Muscle layer of colon (tissue), 2 donors: Measurements from ENCODE around the gene NBR1.
"Not testable (repeated sequence)": the region's sequence is repeated elsewhere in the genome, so short reads cannot be mapped to it uniquely, and the experiment has no call there.

ENCODE experiments used
- H3K27ac ChIP-seq: one replicate; pipeline ENCODE4 v1.7.0; 2013; ENCODE audit warnings: low read depth, mild to moderate bottlenecking, low read length, moderate library complexity
- H3K27me3 ChIP-seq, 2 donors: one replicate each; pipeline ENCODE4 v1.7.0; 2013; ENCODE audit warnings: low read length in 2 of 2, mild to moderate bottlenecking in 2 of 2; ENCODE audit not compliant: insufficient read depth in 2 of 2, control insufficient read depth in 1 of 2
- H3K36me3 ChIP-seq: one replicate; pipeline ENCODE4 v1.7.0; 2013; ENCODE audit warnings: mild to moderate bottlenecking, low read length; ENCODE audit not compliant: insufficient read depth
- H3K4me1 ChIP-seq: one replicate; pipeline ENCODE4 v1.7.0; 2013; ENCODE audit warnings: mild to moderate bottlenecking, low read length; ENCODE audit not compliant: insufficient read depth
- H3K4me3 ChIP-seq, 2 donors: one replicate each; pipeline ENCODE4 v1.7.0; 2013; ENCODE audit warnings: low read length in 2 of 2, low read depth in 1 of 2, mild to moderate bottlenecking in 1 of 2, moderate library complexity in 1 of 2
- H3K9ac ChIP-seq: one replicate; pipeline ENCODE4 v1.7.0; 2013; ENCODE audit warnings: low read length
- H3K9me3 ChIP-seq: one replicate; pipeline ENCODE4 v1.7.0; 2013; ENCODE audit warnings: mild to moderate bottlenecking, low read length
- donor health status: abdominal sarcoma.
- donor health status: Adenocarcinoma of cecum.

NBR1 gene

DNA sequence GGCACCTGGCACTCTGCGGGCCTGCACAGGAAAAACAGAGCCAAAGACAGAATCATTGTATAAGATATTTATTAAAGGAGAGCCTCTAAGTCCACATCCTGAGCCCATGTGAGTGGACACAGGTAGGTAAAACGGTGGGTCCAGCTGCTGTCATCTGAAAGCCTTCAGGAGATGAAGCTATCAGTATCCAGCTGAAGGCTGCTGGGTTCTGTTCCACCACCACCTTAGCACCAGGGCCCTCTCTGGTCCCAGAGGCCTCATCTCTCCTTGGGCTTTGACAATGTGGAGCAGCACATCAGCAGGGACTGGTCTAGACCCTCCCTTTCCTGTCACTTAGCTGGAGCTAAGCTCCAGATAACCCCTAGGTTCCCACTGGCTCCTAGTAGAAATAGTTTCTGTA lies 48.0 kb downstream of the NBR1 start:
- Histone ChIP-seq H3K36me3 (peaks cover 23% of the 10 kb centered on the region), H3K4me1 (no peaks in the 10 kb centered on the region), H3K27ac (no peak overlapping the region)

DNA sequence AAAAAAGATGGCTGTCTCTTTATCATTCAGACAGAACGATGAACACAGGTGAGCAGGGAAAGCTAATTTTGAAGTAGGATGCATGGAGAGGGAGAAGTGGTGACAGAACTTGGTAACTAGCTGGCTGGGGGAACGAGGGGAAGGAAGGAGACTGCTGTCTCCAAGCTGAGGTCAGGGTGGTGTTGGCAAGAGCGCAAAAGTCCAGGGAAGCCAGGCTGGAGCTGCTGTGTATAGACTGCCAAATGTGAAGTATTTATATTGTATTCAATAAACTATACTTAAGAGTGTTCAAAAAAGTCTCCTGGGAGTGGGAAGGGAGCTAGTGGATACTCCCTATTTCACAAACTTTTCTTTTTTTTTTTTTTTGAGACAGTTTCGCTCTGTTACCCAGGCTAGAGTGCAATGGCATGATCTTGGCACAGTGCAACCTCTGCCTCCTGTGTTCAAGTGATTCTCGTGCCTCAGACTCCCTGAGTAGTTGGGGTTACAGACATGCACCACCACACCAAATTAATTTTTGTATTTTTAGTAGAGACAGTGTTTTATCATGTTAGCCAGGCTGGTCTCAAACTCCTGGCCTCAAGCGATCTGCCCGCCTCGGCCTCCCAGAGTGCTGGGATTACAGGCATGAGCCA lies 48.8 kb downstream of the NBR1 start:
- Histone ChIP-seq H3K9me3 (no peaks in the 10 kb centered on the region), H3K4me3 (no peak overlapping the region), H3K4me1 (no peaks in the 10 kb centered on the region), H3K27me3 (no peaks in the 10 kb centered on the region), H3K9ac (no peak overlapping the region), H3K27ac (no peak overlapping the region), H3K36me3 (peaks cover 22% of the 10 kb centered on the region)

More for the DNA sequence above, 48.0 kb downstream of the NBR1 start:
- H3K9ac ChIP-seq = no peak overlapping the region
- no peaks in the 10 kb centered on the region for H3K9me3 ChIP-seq
- H3K4me3 ChIP-seq = no peak overlapping the region
- no peaks in the 10 kb centered on the region for H3K27me3 ChIP-seq

DNA sequence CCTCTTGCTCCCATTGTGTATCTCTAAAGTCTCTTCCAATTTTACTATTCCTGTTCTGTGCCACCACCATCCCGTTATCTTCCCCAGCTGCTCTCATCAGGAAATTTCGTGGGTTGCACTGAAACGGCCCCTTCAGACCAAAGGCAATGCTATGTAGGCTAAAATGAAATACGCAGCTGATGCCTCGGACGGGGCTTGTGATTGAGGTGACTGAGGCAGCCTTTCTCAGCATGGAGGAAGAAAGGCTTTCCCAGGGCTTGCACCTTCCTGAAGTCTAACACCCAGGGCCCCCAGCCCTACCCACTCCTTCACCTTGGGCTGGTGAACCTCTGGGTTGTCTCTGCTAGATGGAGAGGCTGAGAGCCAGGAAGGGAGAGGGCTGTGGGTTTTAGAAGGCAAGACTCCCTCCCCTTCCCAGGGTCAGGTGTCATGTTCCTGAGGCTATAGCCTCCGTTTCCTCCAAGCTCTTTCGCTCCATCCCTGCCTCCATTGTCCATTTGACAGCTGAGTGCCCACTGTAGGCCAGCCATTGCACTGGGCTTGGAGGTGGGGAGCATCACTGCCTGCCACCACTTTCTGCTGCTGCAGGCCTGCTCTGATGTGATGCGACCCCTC lies 49.6 kb downstream of the NBR1 start:
- Histone ChIP-seq H3K36me3 (peaks cover 24% of the 10 kb centered on the region), H3K9me3 (no peaks in the 10 kb centered on the region), H3K27ac (no peak overlapping the region), H3K4me3 (no peak overlapping the region), H3K4me1 (no peaks in the 10 kb centered on the region), H3K9ac (no peak overlapping the region), H3K27me3 (no peaks in the 10 kb centered on the region)

DNA sequence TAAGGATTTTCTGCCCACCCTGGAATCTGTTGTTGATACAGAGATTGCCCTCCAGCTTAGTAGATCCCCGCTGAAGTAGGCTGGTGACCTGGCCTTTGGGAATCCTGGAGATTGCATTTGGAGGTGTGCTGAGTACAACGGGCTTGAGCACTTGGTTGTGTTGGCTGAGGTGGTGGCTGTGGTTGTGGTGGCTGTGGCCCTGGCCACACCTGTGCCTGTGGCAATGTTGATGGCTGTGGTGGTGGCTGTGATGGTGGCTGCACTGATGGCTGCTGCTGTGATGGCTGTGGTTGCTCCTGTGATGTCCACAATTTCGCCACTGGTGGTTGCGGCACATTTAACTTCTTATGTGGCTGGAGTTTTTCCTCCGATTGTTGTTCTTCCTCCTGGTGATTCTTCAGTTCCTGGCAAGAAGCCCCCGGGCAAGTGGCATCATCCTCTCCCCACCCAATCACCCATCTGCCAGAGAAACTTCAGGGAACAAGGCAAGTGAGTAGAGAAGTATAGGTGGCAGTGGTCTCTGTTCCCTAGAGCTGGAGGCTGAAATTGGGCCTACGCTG lies 53.2 kb downstream of the NBR1 start:
- Histone ChIP-seq H3K36me3 (peaks cover 9% of the 10 kb centered on the region), H3K4me1 (no peaks in the 10 kb centered on the region), H3K4me3 (no peak overlapping the region), H3K9me3 (no peaks in the 10 kb centered on the region), H3K27me3 (no peaks in the 10 kb centered on the region), H3K9ac (no peak overlapping the region), H3K27ac (no peak overlapping the region)

DNA sequence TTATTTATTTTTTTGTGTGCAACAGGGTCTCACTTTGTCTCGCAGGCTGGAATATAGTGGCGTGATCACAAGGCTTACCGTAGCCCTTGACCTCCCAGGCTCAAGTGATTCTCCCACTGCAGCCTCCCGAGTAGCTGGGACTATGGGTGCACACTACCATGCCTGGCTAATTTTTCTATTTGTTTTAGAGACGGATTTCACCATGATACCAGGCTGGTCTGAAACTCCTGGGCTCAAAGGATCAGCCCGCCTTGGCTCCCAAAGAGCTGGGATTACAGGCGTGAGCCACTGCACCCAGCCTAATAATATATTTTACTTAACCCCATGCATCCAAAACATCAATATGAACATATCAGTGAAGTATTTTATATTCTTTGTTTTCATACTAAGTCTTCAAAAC lies 55.4 kb downstream of the NBR1 start:
- H3K4me1 ChIP-seq = no peaks in the 10 kb centered on the region
- H3K27ac ChIP-seq = no peak overlapping the region
- H3K9me3 ChIP-seq = no peaks in the 10 kb centered on the region
- H3K36me3 ChIP-seq = peaks cover 9% of the 10 kb centered on the region
- H3K9ac ChIP-seq = no peak overlapping the region
- H3K27me3 ChIP-seq = no peaks in the 10 kb centered on the region
- no peak overlapping the region for H3K4me3 ChIP-seq

DNA sequence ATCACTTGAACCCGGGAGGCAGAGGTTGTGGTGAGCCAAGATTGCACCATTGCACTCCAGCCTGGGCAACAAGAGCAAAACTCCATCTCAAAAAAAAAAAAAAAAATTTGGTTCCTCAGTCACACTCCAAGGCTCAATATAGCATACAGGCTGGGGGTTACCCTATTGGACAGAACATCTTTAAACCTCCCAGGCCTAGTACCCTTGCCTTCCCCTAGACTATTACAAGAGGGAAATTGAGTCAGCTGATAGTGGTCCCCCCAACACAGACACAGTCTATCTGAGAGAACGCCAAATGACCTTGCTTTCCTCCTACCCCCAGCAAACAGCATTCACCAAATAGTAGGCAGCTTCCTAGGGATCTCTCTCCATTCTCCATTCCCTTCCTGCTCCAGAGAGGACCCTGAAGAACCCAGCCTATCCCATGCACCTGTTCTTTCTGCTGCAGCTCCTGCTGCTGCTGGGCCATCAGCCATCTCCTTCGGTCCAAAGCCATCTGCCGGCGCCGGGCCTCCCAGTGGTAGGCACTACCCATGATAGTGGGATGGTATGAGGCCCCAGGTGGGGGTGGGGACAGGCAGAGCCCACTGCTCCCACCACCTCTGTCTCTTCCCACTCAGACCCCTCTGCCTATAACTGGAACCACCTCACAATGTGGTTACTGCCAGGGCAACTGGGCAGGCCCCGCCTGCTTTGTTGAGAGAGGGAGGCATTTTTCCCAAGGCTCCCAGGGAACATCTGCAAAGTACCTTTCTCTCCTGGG lies 57.2 kb downstream of the NBR1 start, which contains the start of gene CCDC200:
TSS of gene CCDC200 (minus strand) at position 604 of the 763 bp plus-strand sequence. CDS start at position 535, 69 bp downstream.
- not testable (repeated sequence) for H3K4me3 ChIP-seq, H3K9ac ChIP-seq, H3K27ac ChIP-seq, H3K4me1 ChIP-seq, H3K9me3 ChIP-seq, H3K36me3 ChIP-seq, H3K27me3 ChIP-seq

DNA sequence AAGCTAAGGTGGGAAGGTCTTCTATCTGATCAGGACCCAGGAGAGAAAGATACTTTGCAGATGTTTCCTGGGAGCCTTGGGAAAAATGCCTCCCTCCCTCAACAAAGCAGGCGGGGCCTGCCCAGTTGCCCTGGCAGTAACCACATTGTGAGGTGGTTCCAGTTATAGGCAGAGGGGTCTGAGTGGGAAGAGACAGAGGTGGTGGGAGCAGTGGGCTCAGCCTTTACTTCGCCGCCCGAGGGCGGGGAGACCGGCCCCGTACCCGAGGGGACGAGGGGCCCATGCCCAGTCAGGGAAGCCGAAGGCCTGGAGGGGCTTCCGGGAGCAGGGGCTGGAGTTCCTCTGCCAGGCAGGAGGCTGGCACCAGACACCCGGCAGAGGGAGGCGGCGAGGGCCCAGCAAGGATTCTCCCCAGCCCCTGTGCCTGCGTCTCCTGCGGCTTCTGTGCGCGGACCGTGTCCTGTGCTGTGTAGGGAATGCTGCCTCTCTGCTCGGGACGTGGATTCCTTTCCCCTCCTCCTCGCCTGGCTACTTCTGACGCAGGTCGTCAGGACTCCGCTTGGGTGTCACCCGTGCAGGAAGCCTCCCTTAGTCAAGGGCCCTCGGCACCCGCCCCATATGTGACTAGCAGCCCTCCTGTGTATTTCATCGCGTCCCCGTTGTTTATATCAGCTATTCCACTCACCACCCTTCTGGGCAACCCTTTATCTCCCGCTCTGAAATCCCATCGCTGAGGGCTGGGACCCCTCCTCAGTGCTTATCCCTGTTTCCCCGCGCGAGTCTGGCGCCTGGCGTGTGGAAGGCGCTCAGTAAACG lies 60.4 kb downstream of the NBR1 start:
- not testable (repeated sequence) for H3K27me3 ChIP-seq, H3K27ac ChIP-seq, H3K9me3 ChIP-seq, H3K36me3 ChIP-seq, H3K4me1 ChIP-seq
- peak overlapping the region; percentile 58 for H3K9ac ChIP-seq
- H3K4me3 ChIP-seq = peak overlapping the region in 1 of 2 donors; percentile 41

DNA sequence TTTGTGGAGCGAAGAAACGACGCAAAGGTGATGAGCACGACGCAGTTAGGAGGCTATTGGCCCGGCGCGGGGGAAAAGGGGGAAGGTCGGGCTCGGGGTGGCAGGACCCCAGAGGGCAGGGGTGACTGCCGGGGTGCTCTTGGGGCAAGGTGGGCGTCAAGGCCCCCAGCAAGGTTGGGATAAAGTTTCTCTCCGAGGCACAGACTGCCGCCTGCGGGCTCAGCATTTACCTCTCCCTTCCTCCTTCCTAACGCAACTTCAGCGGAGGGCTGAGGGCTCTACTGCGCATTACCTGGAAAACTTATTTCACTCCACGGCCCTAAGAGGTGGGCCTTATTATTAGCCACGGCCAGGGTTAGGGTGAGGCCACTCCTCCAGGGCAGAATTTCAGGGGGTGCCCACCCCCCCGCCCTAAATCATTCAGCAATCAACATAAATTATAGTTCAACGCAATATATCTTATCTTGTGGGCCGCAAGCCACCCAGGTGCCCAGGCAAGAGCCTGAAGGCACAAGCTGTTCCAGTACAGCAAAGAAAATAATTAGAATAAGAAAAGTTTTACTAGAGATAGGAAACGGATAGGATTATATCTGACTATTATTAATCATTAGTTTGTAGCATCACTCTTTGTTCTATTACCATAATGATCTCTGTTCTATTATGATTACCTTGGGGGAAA lies 61.1 kb downstream of the NBR1 start:
- not testable (repeated sequence) for H3K27me3 ChIP-seq, H3K27ac ChIP-seq, H3K9me3 ChIP-seq, H3K36me3 ChIP-seq, H3K4me1 ChIP-seq
- peak overlapping the region in 1 of 2 donors; percentile 41 for H3K4me3 ChIP-seq
- peak overlapping the region; percentile 58 for H3K9ac ChIP-seq

DNA sequence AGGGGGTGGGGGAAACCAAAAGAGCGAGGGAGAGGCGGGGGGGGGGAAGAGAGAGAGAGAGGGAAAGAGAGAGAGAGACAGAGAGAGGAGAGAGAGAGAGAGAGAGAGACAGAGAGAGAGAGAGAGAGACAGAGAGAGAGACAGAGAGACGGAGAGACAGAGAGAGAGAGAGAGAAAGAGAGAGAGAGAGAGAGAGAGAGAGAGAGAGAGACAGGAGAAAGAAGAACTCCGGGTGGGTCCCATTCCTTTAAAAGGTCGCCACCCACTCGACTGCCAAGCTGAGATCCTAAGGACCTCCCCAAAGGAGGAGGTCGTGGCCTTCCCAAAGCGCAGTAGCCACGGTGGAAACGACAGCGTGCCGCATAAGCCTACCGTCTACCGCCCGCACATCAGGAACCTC lies 62.2 kb downstream of the NBR1 start:
- not testable (repeated sequence) for H3K9ac ChIP-seq, H3K4me3 ChIP-seq, H3K27ac ChIP-seq, H3K9me3 ChIP-seq, H3K36me3 ChIP-seq, H3K27me3 ChIP-seq, H3K4me1 ChIP-seq

DNA sequence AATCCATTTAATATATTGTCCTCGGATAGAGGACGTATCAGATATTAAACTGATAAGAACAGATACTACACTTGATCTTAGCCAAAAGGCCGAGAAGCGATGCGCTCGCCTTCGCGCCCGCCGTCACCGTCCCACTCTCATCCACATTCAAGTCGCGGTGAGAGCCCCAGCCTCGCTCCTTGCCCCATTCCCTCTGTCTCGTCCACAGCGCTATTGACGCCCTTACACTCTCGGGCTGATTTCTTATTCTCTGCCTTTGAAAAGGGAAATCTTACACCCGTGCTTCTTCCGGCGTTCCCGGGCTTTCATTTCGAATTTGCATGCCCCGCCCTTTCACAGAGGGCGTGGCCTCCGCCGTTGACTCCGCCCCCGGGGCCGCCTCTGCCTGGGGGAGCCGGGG lies 62.9 kb downstream of the NBR1 start, which contains the start of gene RNU2-1:
TSS of gene RNU2-1 (minus strand) at position 101 of the 400 bp plus-strand sequence.
- H3K36me3 ChIP-seq, H3K9me3 ChIP-seq, H3K27ac ChIP-seq, H3K4me1 ChIP-seq, H3K4me3 ChIP-seq, H3K9ac ChIP-seq, H3K27me3 ChIP-seq: not testable (repeated sequence)
